CD4-positive, alpha-beta T cell treated with Interleukin-12 subunit alpha and Interleukin-12 subunit beta, for 1 hour (primary cell): ENCODE data around the gene CYSRT1.
A peak's percentile ranks its signal among the peaks of the same experiment; 100 is the strongest.

ENCODE experiments used
- DNase-seq: peaks from one replicate; pipeline ENCODE4 v3.0.0-alpha.2; 2020

CYSRT1 gene

DNA sequence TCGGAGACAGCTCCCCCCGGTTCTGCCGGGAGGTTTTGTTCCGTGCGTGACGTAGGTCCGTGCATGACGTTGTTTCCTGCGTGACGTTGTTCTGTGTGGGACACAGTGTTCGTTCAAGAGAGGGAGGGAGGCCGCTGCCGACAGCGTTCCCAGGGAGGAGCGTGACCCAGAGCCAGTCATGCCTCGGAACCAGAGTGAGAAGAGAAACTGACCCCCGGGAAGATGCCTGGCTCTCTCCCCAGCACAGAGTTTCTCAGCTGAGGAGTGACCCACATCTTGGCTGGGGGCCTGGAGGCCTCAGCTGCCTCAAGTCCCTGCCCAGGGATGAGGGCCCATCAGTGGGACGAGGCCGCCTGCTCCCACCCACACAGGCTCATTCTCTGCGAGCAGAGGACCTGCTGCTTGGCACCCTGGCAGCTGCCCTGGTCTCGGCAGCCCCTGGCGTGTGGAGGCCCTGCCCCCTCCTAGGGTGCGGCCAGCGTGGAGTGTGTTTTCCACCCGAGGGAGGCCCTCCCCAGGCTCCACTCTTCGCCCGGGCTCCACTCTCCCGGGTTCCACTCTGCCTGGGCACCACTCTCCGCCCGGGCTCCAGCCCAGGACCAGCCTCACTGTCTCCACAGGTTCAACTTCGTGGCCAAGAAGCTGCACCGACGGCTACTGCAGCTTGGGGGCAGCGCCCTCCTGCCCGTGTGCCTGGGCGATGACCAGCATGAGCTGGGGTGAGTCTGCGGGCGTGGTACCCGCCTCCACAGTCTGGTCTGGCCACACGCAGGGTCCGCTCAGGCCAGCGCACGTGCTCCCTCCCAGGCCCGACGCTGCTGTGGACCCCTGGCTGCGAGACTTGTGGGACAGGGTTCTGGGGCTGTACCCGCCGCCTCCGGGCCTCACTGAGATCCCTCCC is 11.6 kb upstream of the CYSRT1 start:
- no peak for DNase-seq

- no peak for DNase-seq
Observed at GRCh38 chr9:137214620-137215019, 10.4 kb upstream of the CYSRT1 start.

GRCh38 chr9:137215196-137215986 is 9.6 kb upstream of the CYSRT1 start:
- DNase-seq: no peak

- no peak for DNase-seq
Observed at GRCh38 chr9:137216188-137216965, 8.6 kb upstream of the CYSRT1 start.

- no peak for DNase-seq
Observed at GRCh38 chr9:137217276-137218211, 7.4 kb upstream of the CYSRT1 start.

DNA sequence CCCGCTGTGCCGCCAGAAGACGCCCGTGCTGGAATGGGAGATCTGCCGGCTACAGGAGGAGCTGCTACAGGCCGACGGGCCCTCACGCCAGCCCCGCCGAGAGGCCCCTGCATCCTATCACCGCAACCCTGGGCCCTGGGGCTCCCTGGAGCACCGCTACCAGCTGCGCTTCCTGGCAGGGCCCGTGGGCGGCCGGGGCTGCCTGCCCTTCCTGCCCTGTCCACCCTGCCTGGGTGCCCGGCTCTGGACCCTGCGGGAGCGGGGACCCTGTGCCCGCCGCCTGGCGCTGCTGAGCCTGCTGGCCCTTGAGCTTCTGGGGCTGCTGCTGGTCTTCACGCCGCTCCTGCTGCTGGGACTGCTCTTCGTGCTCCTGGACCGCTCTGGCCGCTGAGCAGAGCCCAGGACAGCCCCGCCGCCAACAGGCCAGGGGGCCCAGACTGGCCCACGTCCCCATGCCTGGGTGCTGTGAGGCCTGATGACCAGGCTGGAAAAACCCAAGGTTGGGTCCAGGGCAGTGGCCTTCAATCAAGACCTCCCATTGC is 6.7 kb upstream of the CYSRT1 start:
- no peak for DNase-seq

DNA sequence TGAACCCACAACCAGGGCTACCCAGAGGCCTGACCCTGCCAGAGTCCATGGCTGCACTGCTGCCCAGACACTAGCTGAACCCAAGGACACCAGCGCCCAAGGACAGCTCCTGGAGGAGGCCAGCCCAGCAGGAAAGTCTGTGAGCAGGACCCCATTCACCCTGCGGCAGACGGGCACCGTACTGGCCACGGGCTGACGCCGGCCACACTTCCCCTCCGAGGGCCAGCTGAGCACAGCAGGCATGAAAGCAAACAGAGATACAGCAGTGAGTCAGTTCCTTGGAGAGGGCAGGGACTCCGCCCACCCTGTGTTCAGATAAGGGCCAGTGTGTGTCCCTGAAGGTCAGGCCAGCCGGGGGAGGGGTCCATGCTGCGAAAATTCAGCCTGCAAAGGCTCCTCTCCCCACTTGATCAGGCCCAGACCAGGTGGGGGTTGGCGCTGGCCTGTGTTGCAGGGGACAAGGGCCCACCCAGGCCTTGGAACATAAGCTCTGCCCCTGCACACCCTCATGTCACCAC is 6.2 kb upstream of the CYSRT1 start:
- DNase-seq: no peak

- DNase-seq: no peak
Observed at GRCh38 chr9:137219757-137220316, 5.1 kb upstream of the CYSRT1 start.

DNA sequence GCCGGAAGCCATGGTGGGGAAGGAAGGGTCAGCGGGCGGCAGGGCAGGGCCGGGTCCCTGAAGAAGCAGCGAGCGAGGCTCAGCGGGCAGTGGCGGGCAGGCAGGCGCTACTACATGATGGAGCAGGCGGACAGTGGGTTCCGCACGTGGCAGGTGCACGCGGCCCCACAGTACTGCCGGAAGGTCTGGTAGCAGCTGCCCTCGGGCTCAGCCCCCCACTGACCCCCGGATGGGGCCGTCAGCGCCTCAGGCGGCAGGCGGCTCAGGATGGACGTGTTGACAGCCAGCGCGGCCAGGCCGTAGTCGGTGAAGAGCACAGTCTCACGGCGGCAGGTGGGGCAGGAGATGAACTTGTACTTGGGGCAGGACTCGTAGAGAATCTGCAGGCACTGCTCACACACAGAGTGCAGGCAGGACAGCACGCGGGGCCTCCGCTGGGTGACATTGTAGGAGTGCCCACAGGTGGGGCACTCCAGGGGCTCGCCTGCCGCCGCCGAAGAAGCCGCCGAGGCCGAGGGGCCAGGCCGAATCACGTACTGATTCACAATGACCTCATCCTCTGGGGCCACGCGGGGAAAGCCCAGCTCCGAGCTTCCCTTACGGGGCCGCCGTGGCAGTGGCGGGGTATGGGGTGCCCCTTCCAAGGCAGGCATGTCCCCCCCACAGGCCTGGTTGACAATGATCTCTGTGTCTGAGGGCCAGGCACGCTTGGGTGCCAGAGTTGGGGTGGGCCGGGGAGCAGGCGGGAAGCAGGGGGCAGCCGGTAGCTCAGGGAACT is 4.5 kb upstream of the CYSRT1 start:
- no peak for DNase-seq

DNA sequence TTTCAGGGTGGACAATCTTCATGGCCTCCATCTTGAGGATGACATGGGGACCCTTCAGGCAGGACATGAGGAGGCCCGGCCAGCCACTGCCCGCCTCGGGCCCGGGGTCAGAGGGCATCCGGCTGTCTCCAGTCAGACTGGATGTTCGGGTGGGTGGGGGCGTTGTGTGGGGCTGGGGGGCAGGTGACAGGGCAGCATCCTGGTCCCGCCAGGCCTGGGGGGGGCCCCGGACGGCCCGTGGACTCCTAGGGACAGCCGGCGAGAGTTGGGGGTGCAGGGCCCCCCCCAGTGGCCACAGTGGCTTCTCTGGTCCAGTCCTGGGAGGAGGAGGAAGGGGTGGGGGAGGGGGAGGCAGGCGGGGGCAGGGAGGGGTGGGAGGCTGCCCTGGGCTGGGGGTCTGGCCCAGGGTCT is 3.9 kb upstream of the CYSRT1 start:
- DNase-seq: no peak

DNA sequence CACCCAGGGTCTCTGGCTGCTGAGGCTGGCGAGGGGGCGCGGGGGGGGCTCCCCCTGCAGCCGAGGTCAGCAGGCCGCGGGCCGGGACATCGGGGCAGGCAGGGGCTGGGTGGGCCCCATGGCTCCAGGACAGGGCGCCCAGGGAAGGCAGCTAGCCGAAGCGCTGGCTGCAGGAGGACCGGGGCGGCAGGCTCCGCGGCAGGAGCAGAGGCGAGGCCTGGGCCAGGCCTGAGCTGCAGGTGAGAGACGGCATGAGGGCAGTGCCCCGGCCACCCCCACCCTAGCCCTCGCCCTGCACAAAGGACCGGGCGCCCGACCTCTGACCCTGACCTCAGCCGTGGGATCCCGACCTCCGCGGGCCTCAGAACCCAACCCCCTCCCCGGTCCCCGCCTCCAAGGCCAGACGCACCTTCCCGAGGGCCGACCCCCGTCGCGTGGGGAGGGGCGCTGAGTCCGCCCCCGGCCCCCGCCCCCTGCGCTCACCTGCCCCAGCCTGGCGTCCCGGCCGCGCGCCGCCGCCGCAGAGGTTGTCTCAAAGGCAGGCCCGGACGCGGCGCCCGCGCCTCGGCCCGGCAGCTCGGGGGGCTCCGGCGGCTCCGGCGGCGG is 3.4 kb upstream of the CYSRT1 start:
- DNase-seq: no peak

DNA sequence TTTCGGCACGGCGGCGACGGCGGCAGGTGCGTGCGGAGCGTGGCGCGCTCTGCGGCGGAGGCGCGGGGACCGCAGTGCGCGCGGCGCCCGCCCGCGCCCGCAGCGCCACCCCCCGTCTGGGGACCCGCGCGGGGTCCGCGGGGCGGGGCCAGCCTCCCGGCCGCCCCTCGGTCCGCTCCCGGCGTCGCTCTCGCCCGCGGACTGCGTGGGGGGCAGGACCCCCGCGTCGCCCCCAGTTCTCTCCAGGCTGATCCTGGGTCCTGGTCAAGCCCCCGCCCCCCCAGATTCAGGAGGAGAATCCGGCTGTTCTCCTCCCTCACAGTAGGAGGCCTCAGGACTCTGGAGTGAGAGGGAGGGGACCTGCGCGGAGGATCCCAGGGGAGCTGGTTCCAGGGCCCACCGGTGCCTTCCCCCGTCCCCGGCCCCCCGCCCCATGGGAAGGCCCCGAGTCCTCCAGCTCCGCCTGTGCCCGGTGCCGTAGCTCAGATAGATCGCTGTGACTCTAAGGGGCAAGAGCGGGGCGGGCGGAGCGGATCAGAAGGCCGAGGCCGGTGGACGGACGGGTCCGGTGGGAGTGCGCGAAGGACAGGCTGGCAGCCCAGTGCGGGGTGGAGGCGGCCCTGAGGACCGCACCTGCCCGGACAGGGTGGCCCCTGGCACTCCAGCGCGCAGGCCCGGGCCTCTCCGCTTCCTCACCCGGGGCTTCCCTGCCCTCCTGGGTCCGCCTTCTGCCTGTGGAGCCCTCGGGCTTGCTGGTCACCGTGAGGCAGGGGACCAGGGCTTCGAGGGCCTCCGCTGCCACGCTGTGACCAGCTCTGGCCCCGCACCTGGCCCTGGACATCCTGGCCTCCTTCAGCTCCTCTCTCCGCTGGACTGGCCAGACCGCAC is 2.5 kb upstream of the CYSRT1 start, which contains the start of gene RNF208:
TSS of gene RNF208 (minus strand) at position 51 of the 888 bp plus-strand sequence. CDS start 1,028 bp downstream, outside the sequence.
- DNase-seq: no peak

GRCh38 chr9:137223078-137223970 is 1.6 kb upstream of the CYSRT1 start:
- peak; percentile 99 for DNase-seq

GRCh38 chr9:137225699-137226331 is 841 bp downstream of the CYSRT1 start:
- no peak for DNase-seq

DNA sequence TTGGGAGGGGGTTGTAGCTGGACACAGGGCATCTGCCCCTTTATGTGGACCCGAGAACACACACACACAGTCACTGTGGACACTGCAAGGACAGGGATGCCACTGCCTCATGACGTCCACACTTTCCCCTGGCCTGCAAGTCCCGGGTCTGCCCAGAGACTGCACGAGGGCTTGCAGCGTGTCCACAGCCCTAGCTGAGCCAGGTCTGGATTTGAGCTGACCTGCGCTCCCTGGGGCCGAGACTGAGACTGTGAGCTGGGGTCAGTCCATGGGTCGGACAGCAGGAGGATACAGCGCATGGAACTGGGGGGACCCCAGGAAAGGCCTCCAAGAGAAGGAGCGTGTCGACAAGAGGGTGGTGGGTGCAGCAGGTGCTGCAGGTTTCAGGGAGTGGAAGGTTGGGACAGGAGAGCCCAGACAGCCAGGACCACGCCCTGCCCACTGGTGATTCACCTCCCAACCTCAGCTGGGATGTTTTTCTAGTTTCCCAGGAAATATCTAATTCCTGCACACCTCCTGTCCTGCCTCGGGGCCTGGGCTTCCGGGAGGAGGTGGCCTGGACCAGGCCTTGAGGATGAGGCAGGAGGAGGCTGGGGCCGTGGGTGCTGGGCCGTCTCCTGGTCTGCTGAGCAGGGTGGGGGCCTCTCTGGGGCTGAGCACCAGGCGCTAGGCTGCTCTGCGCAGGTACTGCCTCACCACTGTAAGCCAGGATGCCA is 1.5 kb downstream of the CYSRT1 start:
- no peak for DNase-seq
